Uterus (tissue), 2 donors: ENCODE data around the gene ETAA1.

ENCODE experiments used
- POLR2A ChIP-seq, 2 donors: fragments of 450-650 bp; IDR thresholded peaks; one replicate each; pipeline ENCODE4 v1.6.1; 2016; ENCODE audit warnings: antibody characterized with exemption in 2 of 2, mild to moderate bottlenecking in 1 of 2, moderate library complexity in 1 of 2
- TF ChIP-seq, protein P1 (sequence below), 4 experiments: fragments of 200-600 bp in 2 of 4; fragments of 450-650 bp in 2 of 4; sonication (generic) in 2 of 4; IDR thresholded peaks; one replicate each; pipeline ENCODE4 v1.5.1; 2016 to 2019; ENCODE audit warnings: antibody characterized with exemption in 4 of 4, mild to moderate bottlenecking in 2 of 4, moderate library complexity in 1 of 4

DNA sequence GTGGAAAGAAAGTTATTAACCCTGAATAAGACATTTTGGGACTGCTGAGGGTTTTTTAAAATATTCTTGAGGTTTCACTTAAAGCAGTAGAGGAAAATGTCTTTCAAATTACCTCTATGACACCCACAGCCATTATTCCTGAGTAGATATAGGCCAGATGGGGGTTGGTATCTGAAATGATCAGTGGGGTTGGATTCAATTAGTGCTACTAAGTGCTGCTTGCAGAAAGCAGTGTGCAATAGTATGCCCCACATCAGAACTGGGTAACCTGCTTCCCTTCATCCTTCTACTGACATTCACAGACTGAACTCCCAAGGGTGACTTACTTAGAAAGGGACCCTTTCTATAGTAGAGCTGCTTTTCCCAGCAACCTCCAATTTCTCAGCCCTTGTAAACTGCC lies 7.3 kb upstream of the ETAA1 start:
- no peak for TF ChIP-seq POLR2A (IDR thresholded peaks at IDR 0.05)
- TF ChIP-seq, protein P1, sequence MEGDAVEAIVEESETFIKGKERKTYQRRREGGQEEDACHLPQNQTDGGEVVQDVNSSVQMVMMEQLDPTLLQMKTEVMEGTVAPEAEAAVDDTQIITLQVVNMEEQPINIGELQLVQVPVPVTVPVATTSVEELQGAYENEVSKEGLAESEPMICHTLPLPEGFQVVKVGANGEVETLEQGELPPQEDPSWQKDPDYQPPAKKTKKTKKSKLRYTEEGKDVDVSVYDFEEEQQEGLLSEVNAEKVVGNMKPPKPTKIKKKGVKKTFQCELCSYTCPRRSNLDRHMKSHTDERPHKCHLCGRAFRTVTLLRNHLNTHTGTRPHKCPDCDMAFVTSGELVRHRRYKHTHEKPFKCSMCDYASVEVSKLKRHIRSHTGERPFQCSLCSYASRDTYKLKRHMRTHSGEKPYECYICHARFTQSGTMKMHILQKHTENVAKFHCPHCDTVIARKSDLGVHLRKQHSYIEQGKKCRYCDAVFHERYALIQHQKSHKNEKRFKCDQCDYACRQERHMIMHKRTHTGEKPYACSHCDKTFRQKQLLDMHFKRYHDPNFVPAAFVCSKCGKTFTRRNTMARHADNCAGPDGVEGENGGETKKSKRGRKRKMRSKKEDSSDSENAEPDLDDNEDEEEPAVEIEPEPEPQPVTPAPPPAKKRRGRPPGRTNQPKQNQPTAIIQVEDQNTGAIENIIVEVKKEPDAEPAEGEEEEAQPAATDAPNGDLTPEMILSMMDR (IDR thresholded peaks at IDR 0.05) = no peak
